ENCODE data around the gene NEAT1. TPM values are rescaled to one million over a fixed set of nuclear protein-coding genes. Genes with fewer than 3 reads are reported as not detected.

Gene NEAT1
- total and polyA plus RNA-seq, 2 experiments from 2014 or later: 50.7 to 74.3 TPM

DNA sequence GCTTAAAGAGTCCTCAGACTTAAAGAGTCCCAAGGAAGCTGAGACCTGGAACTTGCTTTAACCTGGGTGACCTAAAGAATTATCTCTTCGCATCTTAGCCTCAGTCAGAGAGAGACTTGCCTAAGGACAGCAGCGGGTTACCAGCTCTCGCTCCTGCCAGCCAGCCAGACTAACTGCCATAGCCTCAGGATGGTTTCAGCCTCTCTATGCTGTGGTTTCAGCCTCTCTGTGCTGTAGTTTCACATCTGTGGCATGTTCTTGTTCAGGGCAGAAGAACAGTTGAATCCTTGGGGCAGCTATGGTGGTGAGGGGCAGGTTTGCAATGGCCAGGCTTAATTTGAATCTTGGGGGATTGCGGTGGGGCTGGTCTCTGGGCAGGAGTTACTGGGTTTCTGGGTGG lies 33.9 kb upstream of the NEAT1 start:
- Histone ChIP-seq H3K9me3 (ENCODE audit: low read depth) (no peaks in the 10 kb centered on the region), H3K9ac (peak overlapping the region; percentile 92), H3K79me2 (ENCODE audit: insufficient read depth) (peaks cover 89% of the 10 kb centered on the region), H3K9me2 (ENCODE audit: insufficient read depth) (no peaks in the 10 kb centered on the region), H3K4me3 (peak overlapping the region; percentile 94), H3K4me1 (ENCODE audit: insufficient read depth) (peaks cover 56% of the 10 kb centered on the region), H3K27ac (peak overlapping the region; percentile 99), H4K20me1 (ENCODE audit: insufficient read depth) (no peaks in the 10 kb centered on the region), H3K4me2 (ENCODE audit: unreplicated experiment) (peak overlapping the region; percentile 98), H2AFZ (no peak overlapping the region), H3K27me3 (replicated peaks; ENCODE audit: insufficient read depth) (no peaks in the 10 kb centered on the region), H3F3A (ENCODE audit: insufficient read depth) (peaks cover 17% of the 10 kb centered on the region), H3K36me3 (ENCODE audit: low read depth) (peaks cover 4% of the 10 kb centered on the region; the same call in 1 of the 2 replicates)
- WGBS, 2 experiments (ENCODE audit: low coverage in 1 of 2, low lambda C conversion rate in 2 of 2, missing lambda C conversion rate in 2 of 2): 90 to 94% methylated on average over 4 of the region's 4 CpGs
- no peak for TF ChIP-seq EZH2 (IDR thresholded peaks at IDR 0.05; ENCODE audit: insufficient read depth, poor library complexity, severe bottlenecking)
- no peak for TF ChIP-seq EZH2phosphoT487 (IDR thresholded peaks at IDR 0.05; ENCODE audit: insufficient read depth, low read depth)
- in situ Hi-C loops (cut with MboI): no loop called here
- peak; percentile 43 for DNase-seq

DNA sequence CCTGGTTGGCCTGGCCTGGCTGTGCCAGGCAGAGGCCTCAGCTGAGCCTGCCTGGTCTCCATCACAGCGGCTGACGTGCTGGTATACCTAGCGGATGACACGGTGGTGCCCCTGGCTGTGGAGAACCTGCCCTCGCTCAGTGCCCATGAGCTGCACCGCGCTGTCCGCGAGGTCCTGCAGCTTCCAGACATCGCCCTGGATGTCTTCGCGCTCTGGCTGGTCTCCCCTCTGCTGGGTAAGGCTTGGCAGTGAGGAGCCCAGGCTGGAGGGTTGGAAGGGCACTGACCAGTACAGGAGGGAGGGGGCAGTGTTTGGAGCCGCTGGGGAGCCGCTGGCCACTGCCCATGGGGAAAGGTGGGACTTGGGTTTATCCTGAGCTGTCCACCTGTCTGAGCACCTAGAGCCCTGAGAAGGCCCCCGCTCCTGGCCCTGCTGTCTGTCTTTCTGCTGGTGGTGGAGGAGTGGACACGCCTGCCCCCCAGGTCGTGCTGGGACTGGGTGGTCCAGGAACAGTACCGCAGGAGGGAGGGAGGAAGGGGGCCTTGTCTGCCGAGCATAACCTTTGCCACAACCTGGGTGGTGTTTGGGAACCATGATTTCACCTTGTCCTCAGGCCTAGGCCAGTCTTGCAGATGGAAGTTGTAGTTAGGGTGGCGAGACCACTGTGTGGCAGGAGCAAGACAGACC lies 33.2 kb upstream of the NEAT1 start:
- H3K9me2 ChIP-seq (ENCODE audit: insufficient read depth): no peaks in the 10 kb centered on the region
- H4K20me1 ChIP-seq (ENCODE audit: insufficient read depth): no peaks in the 10 kb centered on the region
- H3K79me2 ChIP-seq (ENCODE audit: insufficient read depth): peaks cover 96% of the 10 kb centered on the region
- H3K27ac ChIP-seq: peak overlapping the region; percentile 99
- H2AFZ ChIP-seq: no peak overlapping the region
- no peaks in the 10 kb centered on the region for H3K27me3 ChIP-seq (replicated peaks; ENCODE audit: insufficient read depth)
- H3K9ac ChIP-seq: peak overlapping the region; percentile 92
- H3F3A ChIP-seq (ENCODE audit: insufficient read depth): peaks cover 10% of the 10 kb centered on the region
- TF ChIP-seq EZH2phosphoT487 (IDR thresholded peaks at IDR 0.05; ENCODE audit: insufficient read depth, low read depth) (no peak), EZH2 (IDR thresholded peaks at IDR 0.05; ENCODE audit: insufficient read depth, poor library complexity, severe bottlenecking) (no peak)
- peaks cover 4% of the 10 kb centered on the region; the same call in 1 of the 2 replicates for H3K36me3 ChIP-seq (ENCODE audit: low read depth)
- no peaks in the 10 kb centered on the region for H3K9me3 ChIP-seq (ENCODE audit: low read depth)
- no peak overlapping the region for H3K4me3 ChIP-seq
- in situ Hi-C loops (cut with MboI): no loop called here
- peak overlapping the region; percentile 98 for H3K4me2 ChIP-seq (ENCODE audit: unreplicated experiment)
- 91 to 94% methylated on average over 17 to 20 of the region's 20 CpGs for WGBS, 2 experiments (ENCODE audit: low coverage in 1 of 2, low lambda C conversion rate in 2 of 2, missing lambda C conversion rate in 2 of 2)
- peaks cover 50% of the 10 kb centered on the region for H3K4me1 ChIP-seq (ENCODE audit: insufficient read depth)
- DNase-seq: peak; percentile 20

DNA sequence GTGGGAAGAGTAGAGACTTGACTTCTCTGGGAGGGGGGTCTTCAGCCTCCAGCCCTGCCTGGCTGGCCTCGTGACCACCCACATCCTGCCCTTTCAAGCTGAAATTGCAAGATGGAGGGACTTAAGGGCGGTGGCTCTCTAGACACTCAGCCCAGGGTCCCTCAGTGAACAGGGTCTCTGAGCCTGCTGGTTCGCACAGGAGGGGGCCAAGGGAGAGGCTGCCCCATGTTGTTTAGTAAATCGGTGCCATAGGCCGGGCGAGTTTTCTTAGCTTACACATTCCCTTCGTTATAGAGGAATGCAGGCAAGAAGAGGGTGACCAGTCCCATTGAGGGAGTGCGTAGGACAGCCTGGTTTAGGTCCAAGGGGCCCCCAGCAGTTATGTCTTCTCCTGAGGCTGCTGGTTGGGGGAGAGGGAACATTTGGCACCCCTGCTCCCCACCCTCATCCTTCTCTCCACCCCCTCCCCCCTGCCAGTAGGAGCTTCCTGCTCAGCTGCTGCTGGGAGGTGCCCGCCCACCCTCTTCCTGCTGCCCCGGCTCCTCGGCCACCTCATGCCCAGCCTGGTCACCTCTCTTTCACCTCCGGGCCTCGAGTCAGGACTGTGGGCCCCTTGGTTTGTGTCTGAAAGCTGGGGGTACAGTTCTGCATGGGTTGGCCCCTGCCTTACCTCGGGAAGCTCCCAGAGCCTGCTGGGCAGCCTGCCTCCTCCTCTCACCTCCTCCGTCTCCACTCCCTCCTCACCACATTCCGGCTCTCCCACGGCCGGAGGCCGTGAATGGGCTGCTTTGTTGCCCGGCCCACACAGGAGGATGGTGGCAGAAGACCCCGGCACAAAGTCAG lies 32.3 kb upstream of the NEAT1 start:
- 19 to 28% methylated on average over 20 to 21 of the region's 21 CpGs for WGBS, 2 experiments (ENCODE audit: low coverage in 1 of 2, low lambda C conversion rate in 2 of 2, missing lambda C conversion rate in 2 of 2)

DNA sequence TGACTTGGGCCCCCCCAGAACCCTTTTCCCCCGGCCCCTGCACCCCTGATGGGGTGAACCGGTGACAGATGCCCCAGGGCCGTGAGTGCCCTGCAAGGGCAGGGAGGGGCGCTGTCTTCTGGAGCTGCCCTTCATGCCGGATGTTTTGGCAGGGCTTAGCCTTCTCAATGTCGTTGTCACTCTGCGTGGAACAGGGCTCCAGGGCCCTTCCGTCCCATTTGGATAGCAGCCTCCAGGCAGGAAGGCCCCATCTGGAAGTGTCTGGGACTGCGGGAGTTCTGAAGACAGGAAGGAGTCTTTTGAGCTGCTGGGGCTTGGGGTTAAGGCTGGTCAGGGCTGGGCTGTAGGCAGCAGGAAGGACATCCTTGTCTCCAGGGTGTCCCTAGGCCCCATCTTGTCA lies 31.6 kb upstream of the NEAT1 start:
- peaks cover 49% of the 10 kb centered on the region for H3K4me1 ChIP-seq (ENCODE audit: insufficient read depth)

More for the DNA sequence above, 32.3 kb upstream of the NEAT1 start:
- H3K4me1 ChIP-seq (ENCODE audit: insufficient read depth): peaks cover 49% of the 10 kb centered on the region
- peaks cover 98% of the 10 kb centered on the region for H3K79me2 ChIP-seq (ENCODE audit: insufficient read depth)
- H3K9me3 ChIP-seq (ENCODE audit: low read depth): no peaks in the 10 kb centered on the region
- peaks cover 4% of the 10 kb centered on the region; the same call in 1 of the 2 replicates for H3K36me3 ChIP-seq (ENCODE audit: low read depth)
- no peaks in the 10 kb centered on the region for H4K20me1 ChIP-seq (ENCODE audit: insufficient read depth)
- H3K9ac ChIP-seq: peak overlapping the region; percentile 92
- no peak overlapping the region for H2AFZ ChIP-seq
- H3K27ac ChIP-seq: peak overlapping the region; percentile 69
- in situ Hi-C loops (cut with MboI): no loop called here
- DNase-seq: peak; percentile 62
- peaks cover under 1% of the 10 kb centered on the region for H3F3A ChIP-seq (ENCODE audit: insufficient read depth)
- H3K4me2 ChIP-seq (ENCODE audit: unreplicated experiment): peak overlapping the region; percentile 67
- TF ChIP-seq EZH2 (IDR thresholded peaks at IDR 0.05; ENCODE audit: insufficient read depth, poor library complexity, severe bottlenecking) (no peak), EZH2phosphoT487 (IDR thresholded peaks at IDR 0.05; ENCODE audit: insufficient read depth, low read depth) (no peak)
- H3K9me2 ChIP-seq (ENCODE audit: insufficient read depth): no peaks in the 10 kb centered on the region
- H3K27me3 ChIP-seq (replicated peaks; ENCODE audit: insufficient read depth): no peaks in the 10 kb centered on the region
- H3K4me3 ChIP-seq: peak overlapping the region; percentile 57

More for the DNA sequence above, 31.6 kb upstream of the NEAT1 start:
- Histone ChIP-seq H3F3A (ENCODE audit: insufficient read depth) (no peaks in the 10 kb centered on the region; the same call in none of the 2 replicates), H3K4me2 (ENCODE audit: unreplicated experiment) (peak overlapping the region; percentile 67), H3K36me3 (ENCODE audit: low read depth) (peaks cover 4% of the 10 kb centered on the region; the same call in 1 of the 2 replicates), H3K9me2 (ENCODE audit: insufficient read depth) (no peaks in the 10 kb centered on the region), H3K9me3 (ENCODE audit: low read depth) (no peaks in the 10 kb centered on the region), H4K20me1 (ENCODE audit: insufficient read depth) (no peaks in the 10 kb centered on the region), H2AFZ (no peak overlapping the region), H3K27me3 (replicated peaks; ENCODE audit: insufficient read depth) (no peaks in the 10 kb centered on the region), H3K27ac (peak overlapping the region; percentile 69), H3K79me2 (ENCODE audit: insufficient read depth) (peaks cover 98% of the 10 kb centered on the region), H3K9ac (peak overlapping the region; percentile 92), H3K4me3 (peak overlapping the region; percentile 57)
- in situ Hi-C loops (cut with MboI): no loop called here
- 28% methylated on average over 9 of the region's 9 CpGs for WGBS, 2 experiments (ENCODE audit: low coverage in 1 of 2, low lambda C conversion rate in 2 of 2, missing lambda C conversion rate in 2 of 2)
- no peak for TF ChIP-seq EZH2 (IDR thresholded peaks at IDR 0.05; ENCODE audit: insufficient read depth, poor library complexity, severe bottlenecking)
- no peak for TF ChIP-seq EZH2phosphoT487 (IDR thresholded peaks at IDR 0.05; ENCODE audit: insufficient read depth, low read depth)
- peak; percentile 67 for DNase-seq
